H1 (cell line): ENCODE data around the gene TTI1. TPM values are rescaled to one million over a fixed set of nuclear protein-coding genes. Genes with fewer than 3 reads are reported as not detected.

Experiments used
- CTCF ChIA-PET: fragments of 300-600 bp; sonication (Branson Sonifier 250); formaldehyde crosslinking; loops from one replicate; lab custom pipeline; 2021; ENCODE audit not compliant: partially characterized antibody; lab: Charles Lee
- POLR2A ChIA-PET: fragments of 300-600 bp; sonication (Branson Sonifier 250); formaldehyde crosslinking; loops from one replicate; lab custom pipeline; 2021; ENCODE audit warnings: inconsistent platforms; ENCODE audit not compliant: partially characterized antibody; lab: Charles Lee
- DNase-seq, 2 experiments: peaks; one replicate each; pipeline versions ENCODE4 v3.0.0 to v3.0.0-alpha.2; 2010 to 2022; ENCODE audit warnings: low spot score in 2 of 2, low read depth in 1 of 2, mixed read lengths in 1 of 2
- FAIRE-seq: peaks from 2 replicates; lab custom pipeline; 2011; peaks lifted over from hg19 to GRCh38; lab: Jason Lieb, UNC
- H2AFZ ChIP-seq: 2 replicates; pipeline ENCODE4 v1.8.1; 2012; ENCODE audit warnings: low read length, inconsistent platforms
- H2AK5ac ChIP-seq: 2 replicates; pipeline ENCODE4 v1.6.1; 2013; ENCODE audit warnings: low read depth, low read length
- H2BK120ac ChIP-seq: replicated peaks from 2 replicates; pipeline ENCODE3; 2013; ENCODE audit warnings: low read depth, low read length, inconsistent platforms
- H2BK12ac ChIP-seq: 2 replicates; pipeline ENCODE4 v1.6.1; 2013; ENCODE audit warnings: low read depth, low read length
- H2BK15ac ChIP-seq: 2 replicates; pipeline ENCODE4 v1.6.1; 2013; ENCODE audit warnings: low read length
- H2BK20ac ChIP-seq: 2 replicates; pipeline ENCODE4 v1.6.1; 2013; ENCODE audit warnings: low read length
- H2BK5ac ChIP-seq: 2 replicates; pipeline ENCODE4 v1.6.1; 2013; ENCODE audit warnings: low read depth, low read length
- H3K14ac ChIP-seq: 2 replicates; pipeline ENCODE4 v1.6.1; 2013; ENCODE audit warnings: inconsistent platforms; ENCODE audit not compliant: insufficient read length
- H3K18ac ChIP-seq: 2 replicates; pipeline ENCODE4 v1.6.1; 2013; ENCODE audit warnings: low read length; ENCODE audit errors: extremely low read depth
- H3K23ac ChIP-seq: 2 replicates; pipeline ENCODE4 v1.6.1; 2013; ENCODE audit warnings: inconsistent platforms; ENCODE audit not compliant: insufficient read length
- H3K23me2 ChIP-seq: 2 replicates; pipeline ENCODE4 v1.6.1; 2013; ENCODE audit warnings: low read depth, low read length
- H3K27ac ChIP-seq: 2 replicates; pipeline ENCODE4 v1.6.1; 2011; ENCODE audit warnings: low read depth, low read length, inconsistent platforms
- H3K27me3 ChIP-seq, 4 experiments: replicated peaks in 1 of 4; 1 replicate in 1 of 4; 2 replicates in 3 of 4; pipeline versions ENCODE4 v1.6.1 to v1.8.1; 2011 to 2013; ENCODE audit warnings: low read length in 3 of 4, mild to moderate bottlenecking in 3 of 4, inconsistent platforms in 2 of 4, mixed read lengths in 2 of 4, moderate library complexity in 1 of 4; ENCODE audit not compliant: control insufficient read depth in 3 of 4, insufficient read depth in 3 of 4; ENCODE audit errors: extremely low read depth in 1 of 4
- H3K36me3 ChIP-seq, 4 experiments: 2 replicates each; pipeline versions ENCODE4 v1.6.1 to v1.8.1; 2011 to 2013; ENCODE audit warnings: mild to moderate bottlenecking in 4 of 4, low read length in 3 of 4, moderate library complexity in 2 of 4, control low read depth in 1 of 4, inconsistent platforms in 1 of 4; ENCODE audit not compliant: insufficient read depth in 4 of 4, control insufficient read depth in 2 of 4
- H3K4ac ChIP-seq: replicated peaks from 2 replicates; pipeline ENCODE3; 2013; ENCODE audit warnings: low read length, low read depth, mixed read lengths, inconsistent platforms; ENCODE audit not compliant: insufficient read length
- H3K4me1 ChIP-seq, 4 experiments: replicated peaks in 1 of 4; 1 replicate in 1 of 4; 2 replicates in 3 of 4; pipeline versions ENCODE4 v1.6.1 to v1.8.1; 2011 to 2013; ENCODE audit warnings: low read length in 3 of 4, inconsistent platforms in 2 of 4, mixed read lengths in 1 of 4; ENCODE audit not compliant: insufficient read depth in 4 of 4, control insufficient read depth in 3 of 4
- H3K4me2 ChIP-seq, 2 experiments: 2 replicates each; pipeline versions ENCODE4 v1.6.1 to v1.8.1; 2011 to 2013; ENCODE audit warnings: low read depth in 2 of 2, low read length in 2 of 2, control low read depth in 1 of 2, inconsistent platforms in 1 of 2, mild to moderate bottlenecking in 1 of 2; ENCODE audit not compliant: insufficient read depth in 1 of 2
- H3K4me3 ChIP-seq, 4 experiments: fragments of 200-600, 300-600 bp in 1 of 4; sonication (generic), shearing (Covaris generic), sonication (Bioruptor Twin) in 1 of 4; 2 replicates each; pipeline versions ENCODE4 v1.5.1 to v1.8.1; 2011 to 2016; ENCODE audit warnings: low read length in 4 of 4, low read depth in 3 of 4, control low read depth in 2 of 4, inconsistent platforms in 2 of 4, mild to moderate bottlenecking in 2 of 4, mixed read lengths in 1 of 4, moderate library complexity in 1 of 4; ENCODE audit not compliant: insufficient read depth in 2 of 4; ENCODE audit errors: extremely low read depth in 1 of 4
- H3K56ac ChIP-seq: replicated peaks from 2 replicates; pipeline ENCODE3; 2013; ENCODE audit warnings: low read depth, mild to moderate bottlenecking, mixed read lengths, low read length, inconsistent platforms; ENCODE audit not compliant: insufficient read length
- H3K79me1 ChIP-seq: 2 replicates; pipeline ENCODE4 v1.6.1; 2013; ENCODE audit warnings: low read depth, low read length, control low read depth
- H3K79me2 ChIP-seq, 2 experiments: 2 replicates each; pipeline versions ENCODE4 v1.6.1 to v1.8.1; 2012 to 2013; ENCODE audit warnings: low read length in 2 of 2, mild to moderate bottlenecking in 2 of 2, inconsistent platforms in 1 of 2; ENCODE audit not compliant: insufficient read depth in 2 of 2, control insufficient read depth in 1 of 2
- H3K9ac ChIP-seq, 4 experiments: replicated peaks in 1 of 4; 1 replicate in 1 of 4; 2 replicates in 3 of 4; pipeline versions ENCODE4 v1.6.1 to v1.8.1; 2011 to 2013; ENCODE audit warnings: low read depth in 3 of 4, low read length in 3 of 4, control low read depth in 2 of 4, mild to moderate bottlenecking in 2 of 4, moderate library complexity in 2 of 4, inconsistent platforms in 1 of 4; ENCODE audit errors: extremely low read depth in 1 of 4
- H3K9me3 ChIP-seq, 2 experiments: 2 replicates each; pipeline versions ENCODE4 v1.6.1 to v1.8.1; 2012 to 2013; ENCODE audit warnings: mild to moderate bottlenecking in 2 of 2, moderate library complexity in 2 of 2, control low read depth in 1 of 2, inconsistent platforms in 1 of 2, low read depth in 1 of 2, low read length in 1 of 2, mixed read lengths in 1 of 2; ENCODE audit not compliant: insufficient read depth in 2 of 2
- H4K20me1 ChIP-seq, 2 experiments: replicated peaks in 1 of 2; 2 replicates each; pipeline versions ENCODE3 to v1.8.1; 2011 to 2013; ENCODE audit warnings: inconsistent platforms in 2 of 2, low read length in 2 of 2, mild to moderate bottlenecking in 1 of 2; ENCODE audit not compliant: insufficient read depth in 2 of 2, control insufficient read depth in 1 of 2
- H4K5ac ChIP-seq: 2 replicates; pipeline ENCODE4 v1.6.1; 2013; ENCODE audit warnings: low read length, low read depth, mixed read lengths, inconsistent platforms; ENCODE audit not compliant: insufficient read length
- H4K8ac ChIP-seq: 2 replicates; pipeline ENCODE4 v1.8.0; 2013; ENCODE audit warnings: mild to moderate bottlenecking, moderate library complexity, low read length, inconsistent platforms; ENCODE audit not compliant: insufficient read depth; ENCODE audit errors: extremely low read depth
- H4K91ac ChIP-seq: replicated peaks from 2 replicates; pipeline ENCODE3; 2013; ENCODE audit warnings: low read length, mixed read lengths, inconsistent platforms; ENCODE audit not compliant: insufficient read length
- BCL11A ChIP-seq, 2 experiments: IDR thresholded peaks; one replicate each; pipeline ENCODE4 v1.6.1; 2011; ENCODE audit warnings: low read depth in 2 of 2, low read length in 2 of 2, mild to moderate bottlenecking in 2 of 2
- CBX5 ChIP-seq: fragments of 300-800, 300-1000 bp; sonication (generic); IDR thresholded peaks from 2 replicates; pipeline ENCODE4 v1.7.1; 2016; ENCODE audit warnings: antibody characterized with exemption, low read length, low read depth
- CEBPB ChIP-seq: IDR thresholded peaks from 2 replicates; pipeline ENCODE4 v1.6.1; 2012; ENCODE audit warnings: low read depth, low read length
- CTBP2 ChIP-seq: IDR thresholded peaks from 2 replicates; pipeline ENCODE4 v1.7.0; 2011; ENCODE audit warnings: borderline replicate concordance, mild to moderate bottlenecking, moderate library complexity, mixed read lengths, low read length; ENCODE audit not compliant: insufficient read depth, insufficient read length
- E2F6 ChIP-seq: IDR thresholded peaks from 2 replicates; pipeline ENCODE4 v1.6.1; 2012; ENCODE audit warnings: inconsistent platforms
- JUND ChIP-seq: IDR thresholded peaks from 2 replicates; pipeline ENCODE4 v1.6.1; 2011; ENCODE audit warnings: mild to moderate bottlenecking, improper control_type of control experiment, low read length
- MAFK ChIP-seq: IDR thresholded peaks from 2 replicates; pipeline ENCODE4 v1.6.1; 2012; ENCODE audit warnings: low read depth, mild to moderate bottlenecking, improper control_type of control experiment, low read length
- POLR2A ChIP-seq, 2 experiments: IDR thresholded peaks; 1 replicate in 1 of 2; 2 replicates in 1 of 2; pipeline ENCODE4 v1.6.1; 2011; ENCODE audit warnings: low read depth in 2 of 2, low read length in 2 of 2, mild to moderate bottlenecking in 2 of 2; ENCODE audit errors: control extremely low read depth in 1 of 2
- POU5F1 ChIP-seq: IDR thresholded peaks from 2 replicates; pipeline ENCODE4 v1.6.1; 2011; ENCODE audit warnings: low read depth, mild to moderate bottlenecking, low read length, moderate library complexity
- RFX5 ChIP-seq: IDR thresholded peaks from 2 replicates; pipeline ENCODE4 v1.6.1; 2011; ENCODE audit warnings: low read depth, low read length, improper control_type of control experiment, borderline replicate concordance
- RXRA ChIP-seq: IDR thresholded peaks from 2 replicates; pipeline ENCODE4 v1.6.1; 2011; ENCODE audit warnings: low read depth, mild to moderate bottlenecking, low read length, moderate library complexity; ENCODE audit not compliant: insufficient read depth
- SP1 ChIP-seq: IDR thresholded peaks from 2 replicates; pipeline ENCODE4 v1.6.1; 2011; ENCODE audit warnings: low read depth, low read length
- SP2 ChIP-seq: IDR thresholded peaks from 2 replicates; pipeline ENCODE4 v1.6.1; 2012; ENCODE audit warnings: mild to moderate bottlenecking, low read length, inconsistent platforms
- SUZ12 ChIP-seq: fragments of 200-600 bp; sonication (generic); IDR thresholded peaks from 2 replicates; pipeline ENCODE4 v1.6.1; 2012; ENCODE audit warnings: mild to moderate bottlenecking, inconsistent platforms, low read length, moderate library complexity, mixed read lengths
- WGBS, 2 experiments: shearing (Covaris generic) in 1 of 2; methylation state at CpG; one replicate each; pipeline versions ENCODE4 v1.1.6 to v1.1.7; 2013 to 2015; ENCODE audit warnings: low lambda C conversion rate in 2 of 2, mixed read lengths in 2 of 2, inconsistent platforms in 1 of 2, low coverage in 1 of 2, missing lambda C conversion rate in 1 of 2; ENCODE audit not compliant: insufficient replicate concordance in 2 of 2, insufficient coverage in 1 of 2, insufficient read length in 1 of 2; ENCODE audit errors: extremely low coverage in 1 of 2, missing lambda C conversion rate in 1 of 2; 5-methylcytosine and 5-hydroxymethylcytosine counted together
- polyA plus RNA-seq, 7 experiments: library from polyadenylated mRNA; depleted of rRNA in 3 of 7; stranded (reverse) in 5 of 7; unstranded in 2 of 7; fragments of >200 nt in 5 of 7; fragments of 200-250 nt in 2 of 7; gene quantifications; 1 replicate in 5 of 7; 2 replicates in 1 of 7; 4 replicates in 1 of 7; pipeline versions ENCODE4 v1.2.1 to v1.2.3, GENCODE V29; 2011 to 2013; ENCODE audit warnings: missing spikeins in 2 of 7, mixed read lengths in 2 of 7
- total RNA-seq: library from RNA; stranded (reverse); fragmentation: NEBNext Ultra II Directional; extraction: Animal tissue kit (Norgen Biotek cat#: 25700); gene quantifications from 2 replicates; pipeline ENCODE4 v1.2.1, GENCODE V29; 2021

The TTI1 gene
- total and polyA plus RNA-seq, 2 of the 8 experiments (the other 6 are each of a cell fraction or from before 2014, with no cell fraction given) = 34.1 to 47.0 TPM

DNA sequence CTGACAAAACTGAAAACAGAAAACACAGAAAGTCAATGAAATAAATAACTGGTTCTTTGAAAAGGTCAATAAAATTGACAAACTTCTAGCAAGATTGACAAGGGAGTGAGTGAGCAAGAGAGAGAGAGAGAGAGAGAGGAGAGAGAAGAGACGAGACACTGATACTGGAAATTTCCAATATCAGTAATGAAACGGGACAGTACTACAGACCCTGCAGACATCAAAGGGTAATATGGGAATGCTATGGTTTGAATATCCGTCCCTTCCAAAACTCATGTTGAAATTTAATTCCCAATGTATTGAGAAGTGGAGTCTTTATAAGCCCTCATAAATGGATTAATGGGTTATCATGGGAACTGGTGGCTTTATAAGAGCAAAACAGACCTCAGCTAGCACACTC lies 3.8 kb downstream of the TTI1 start:
- Histone ChIP-seq H3K79me1 (peaks cover 14% of the 10 kb centered on the region), H2BK20ac (no peak overlapping the region), H4K5ac (no peak overlapping the region), H4K8ac (no peak overlapping the region), H4K91ac (no peak overlapping the region), H3K36me3 (no peaks in the 10 kb centered on the region), H3K9me3 (no peaks in the 10 kb centered on the region), H3K14ac (no peak overlapping the region), H3K27me3 (no peaks in the 10 kb centered on the region), H3K79me2 (peaks cover 4 to 93% of the 10 kb centered on the region in 2 experiments), H4K20me1 (peaks cover 2 to 7% of the 10 kb centered on the region in 2 experiments), H2BK120ac (no peak overlapping the region), H3K9ac (no peak overlapping the region), H3K18ac (no peak overlapping the region), H2AFZ (no peak overlapping the region), H3K4me2 (no peak overlapping the region), H3K27ac (no peak overlapping the region), H3K4me1 (peaks cover 0 to 7% (median 3%) of the 10 kb centered on the region in 4 experiments; a peak in 5 of 7 replicates), H3K4ac (no peak overlapping the region), H2BK12ac (no peak overlapping the region), H3K4me3 (no peak overlapping the region), H2BK15ac (no peak overlapping the region), H2BK5ac (no peak overlapping the region), H3K23me2 (peaks cover 13% of the 10 kb centered on the region), H2AK5ac (no peak overlapping the region), H3K23ac (no peak overlapping the region), H3K56ac (no peak overlapping the region)
- DNase-seq (no peak), FAIRE-seq (no peak)
- ChIA-PET POLR2A (interaction anchor here (0.7 to 1.4 kb wide), 4 partner anchors 12 to 65 kb away, joined by 3 to 5 read pairs (median 4); no protein-coding TSS in a partner anchor), CTCF (interaction anchor here (1.1 to 1.7 kb wide), 3 partner anchors 28 to 37 kb away, joined by 3 to 5 read pairs (median 3); no protein-coding TSS in a partner anchor)
- WGBS, 2 experiments = 87% methylated on average over 3 of the region's 3 CpGs; no CpG with 5 or more reads in 1 of the 2 experiments
- TF ChIP-seq CBX5 (no peak), RFX5 (no peak), JUND (no peak), POU5F1 (no peak), BCL11A (IDR thresholded peaks at IDR 0.05; ENCODE audit: low read depth in 2 of 2, low read length in 2 of 2) (no peak), POLR2A (IDR thresholded peaks at IDR 0.05; ENCODE audit: control extremely low read depth in 1 of 2, low read depth in 2 of 2, low read length in 2 of 2) (no peak), CEBPB (no peak), CTBP2 (no peak), SUZ12 (no peak), E2F6 (no peak), SP1 (no peak), MAFK (no peak), RXRA (no peak), SP2 (no peak)
